NCI-H446 (cell line): Measurements from ENCODE around the gene CCT8.

Experiments
- DNase-seq, 2 experiments: peaks; one replicate each; lab custom pipeline; 2025; lab: John Stamatoyannopoulos, UW

The CCT8 gene, protein sequence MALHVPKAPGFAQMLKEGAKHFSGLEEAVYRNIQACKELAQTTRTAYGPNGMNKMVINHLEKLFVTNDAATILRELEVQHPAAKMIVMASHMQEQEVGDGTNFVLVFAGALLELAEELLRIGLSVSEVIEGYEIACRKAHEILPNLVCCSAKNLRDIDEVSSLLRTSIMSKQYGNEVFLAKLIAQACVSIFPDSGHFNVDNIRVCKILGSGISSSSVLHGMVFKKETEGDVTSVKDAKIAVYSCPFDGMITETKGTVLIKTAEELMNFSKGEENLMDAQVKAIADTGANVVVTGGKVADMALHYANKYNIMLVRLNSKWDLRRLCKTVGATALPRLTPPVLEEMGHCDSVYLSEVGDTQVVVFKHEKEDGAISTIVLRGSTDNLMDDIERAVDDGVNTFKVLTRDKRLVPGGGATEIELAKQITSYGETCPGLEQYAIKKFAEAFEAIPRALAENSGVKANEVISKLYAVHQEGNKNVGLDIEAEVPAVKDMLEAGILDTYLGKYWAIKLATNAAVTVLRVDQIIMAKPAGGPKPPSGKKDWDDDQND

DNA sequence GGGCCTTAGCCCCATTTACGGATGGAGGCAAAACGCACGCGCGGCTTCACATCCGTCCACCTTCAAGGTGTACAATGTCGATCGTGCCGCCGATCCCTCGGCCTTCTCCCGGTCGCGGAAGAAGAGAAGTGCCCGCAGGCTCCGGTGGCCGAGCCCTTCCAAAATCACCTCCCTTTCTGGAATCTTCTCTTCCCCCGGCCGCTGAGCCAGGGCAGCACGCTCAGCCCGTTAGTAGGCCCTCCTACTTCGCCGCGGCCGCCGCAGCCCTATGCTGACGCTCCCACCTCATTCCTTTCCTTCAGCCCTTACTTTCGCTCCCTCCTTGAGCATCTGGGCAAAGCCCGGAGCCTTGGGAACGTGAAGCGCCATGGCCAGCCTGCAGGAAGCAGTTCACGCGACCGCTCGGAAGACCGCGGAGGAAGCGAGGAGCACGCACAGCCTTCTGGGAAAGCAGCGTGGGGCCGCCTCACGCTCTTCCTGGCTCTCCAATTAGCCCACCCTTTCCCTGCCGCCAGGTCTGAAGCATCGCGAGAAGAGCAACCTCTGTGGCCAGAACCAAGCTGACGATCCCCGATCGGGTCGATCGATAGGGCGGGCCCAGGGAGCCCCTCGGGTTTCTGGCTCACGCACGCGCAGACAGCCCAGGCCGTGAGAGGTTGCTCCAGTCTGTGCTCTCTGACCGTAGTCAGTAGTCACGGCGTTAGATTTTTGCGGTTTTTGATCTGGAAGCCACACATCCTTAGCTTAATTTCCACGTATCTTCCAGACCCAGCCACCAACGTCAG lies at the start of gene CCT8:
CCT8 (minus strand) TSS at position 427 of the 785 bp plus-strand sequence; CDS start at position 369, 58 bp downstream.
- peak; percentile 99 to 100 for DNase-seq

DNA sequence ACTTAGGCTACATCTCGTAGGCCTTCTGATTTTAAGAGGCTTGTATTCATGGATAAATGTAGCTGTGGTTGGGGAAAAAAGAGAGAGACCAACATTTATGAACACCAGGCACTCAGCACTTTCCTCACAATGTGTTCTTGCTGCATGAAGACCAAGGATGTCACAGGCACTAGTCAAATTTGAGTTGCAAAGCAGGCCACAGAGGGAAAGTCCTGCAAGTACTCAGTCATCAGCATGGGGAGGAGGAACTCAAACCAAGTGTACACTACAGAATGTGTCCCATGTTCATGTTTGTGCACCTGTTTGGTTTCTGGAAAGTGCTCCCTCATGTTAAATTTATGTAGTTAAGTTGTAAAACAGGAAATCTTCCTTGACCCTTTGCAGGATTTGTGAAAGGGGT lies 48.3 kb upstream of the CCT8 start:
- DNase-seq = no peak

DNA sequence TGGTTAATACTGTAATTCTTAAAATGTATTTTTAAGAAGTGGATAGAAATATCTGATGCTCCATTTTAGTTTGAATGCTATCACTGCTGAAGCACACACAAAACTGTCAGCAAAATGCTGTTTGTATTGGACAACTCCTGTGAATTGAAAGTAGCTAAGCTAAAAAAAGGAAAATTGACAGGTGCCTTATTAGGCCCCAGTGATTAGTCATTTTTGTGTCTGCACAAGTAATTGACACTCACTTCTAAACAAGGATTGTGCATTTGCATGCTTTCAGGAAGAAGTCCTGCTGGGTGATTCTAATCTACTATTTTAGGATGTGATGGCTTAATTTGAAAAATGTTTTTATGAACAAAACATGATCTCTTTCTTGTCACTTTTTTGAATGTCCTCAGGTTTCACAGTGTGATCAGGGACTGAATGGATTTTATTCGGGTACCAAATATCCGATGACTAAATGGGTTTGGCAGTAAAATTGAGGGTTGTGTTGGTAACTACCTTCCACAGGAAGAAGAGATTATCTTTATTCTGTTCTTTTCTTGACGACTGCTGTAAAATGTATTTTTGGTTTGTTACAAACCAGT lies 44.0 kb upstream of the CCT8 start:
- DNase-seq = no peak

DNA sequence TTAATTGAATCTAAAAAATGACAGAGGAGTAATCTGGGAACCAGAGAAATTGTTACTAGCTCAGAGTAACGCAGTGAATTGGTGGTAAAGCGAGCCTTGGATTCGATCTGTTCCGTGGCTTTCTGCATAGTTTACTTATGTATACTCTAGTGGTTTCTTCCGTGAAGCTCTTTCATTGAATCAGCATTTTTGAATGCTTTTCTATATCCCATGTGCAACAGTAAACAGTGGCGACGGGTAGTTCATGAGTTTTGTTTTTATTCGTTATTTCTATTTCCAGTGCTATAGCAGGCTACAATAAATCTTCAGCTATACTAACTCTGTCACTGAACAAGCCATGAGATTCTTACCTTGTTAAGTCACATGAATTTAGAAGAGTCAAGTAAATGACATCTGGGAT lies 42.5 kb upstream of the CCT8 start:
- DNase-seq = no peak

DNA sequence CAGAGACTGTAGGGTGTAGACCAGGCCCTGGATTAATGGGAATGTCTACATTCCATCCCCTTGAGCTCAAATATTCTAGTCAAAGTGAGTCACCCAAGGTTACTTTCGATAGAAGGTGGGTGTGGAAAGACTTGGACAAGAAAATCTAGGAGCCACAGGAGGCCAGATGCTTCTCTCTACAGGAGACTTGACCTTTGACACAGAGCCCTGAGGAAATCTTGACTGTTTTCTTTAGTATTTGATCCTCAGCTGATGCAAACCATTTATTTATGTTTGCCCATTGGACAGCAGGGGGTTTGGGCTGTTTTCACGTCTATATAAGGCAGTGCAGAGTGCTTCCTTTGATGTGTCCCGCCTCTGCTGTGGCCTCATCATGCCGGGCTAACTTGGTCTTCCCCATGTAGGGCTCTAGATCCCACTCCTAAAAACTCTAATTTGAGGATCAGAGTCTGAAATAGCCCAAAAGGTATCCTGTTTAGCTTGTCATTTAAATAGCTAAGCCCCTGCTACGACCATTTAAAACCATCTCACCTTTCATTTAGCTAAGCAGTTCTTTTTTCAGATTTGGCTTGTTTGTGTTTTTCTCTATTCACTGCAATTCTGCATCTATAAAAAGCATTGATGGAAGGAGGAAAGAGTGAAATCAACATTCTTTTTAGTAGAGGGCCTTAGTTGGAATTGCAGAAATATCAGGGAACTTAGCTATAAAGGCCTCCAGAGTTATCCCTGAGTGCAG lies 41.5 kb upstream of the CCT8 start:
- no peak for DNase-seq

DNA sequence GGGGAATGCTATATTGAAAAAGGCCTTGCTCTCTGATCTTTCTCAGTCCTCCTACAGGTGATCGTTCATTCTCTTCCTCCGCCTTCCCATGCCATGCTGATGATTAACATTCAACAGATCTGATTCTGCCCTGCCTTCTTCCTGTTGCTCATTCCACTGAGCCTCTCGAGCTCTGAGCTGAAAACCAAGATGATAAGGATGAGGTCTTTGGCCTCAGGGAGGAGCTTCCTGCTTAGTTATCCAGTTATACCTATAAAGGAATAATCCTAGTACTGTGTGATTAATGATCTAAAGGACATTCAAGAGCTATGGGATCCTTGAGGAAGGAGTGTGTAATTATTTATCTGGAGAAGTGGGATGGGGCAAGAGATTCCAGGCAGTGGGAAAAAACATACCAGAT lies 31.8 kb upstream of the CCT8 start:
- DNase-seq = no peak

DNA sequence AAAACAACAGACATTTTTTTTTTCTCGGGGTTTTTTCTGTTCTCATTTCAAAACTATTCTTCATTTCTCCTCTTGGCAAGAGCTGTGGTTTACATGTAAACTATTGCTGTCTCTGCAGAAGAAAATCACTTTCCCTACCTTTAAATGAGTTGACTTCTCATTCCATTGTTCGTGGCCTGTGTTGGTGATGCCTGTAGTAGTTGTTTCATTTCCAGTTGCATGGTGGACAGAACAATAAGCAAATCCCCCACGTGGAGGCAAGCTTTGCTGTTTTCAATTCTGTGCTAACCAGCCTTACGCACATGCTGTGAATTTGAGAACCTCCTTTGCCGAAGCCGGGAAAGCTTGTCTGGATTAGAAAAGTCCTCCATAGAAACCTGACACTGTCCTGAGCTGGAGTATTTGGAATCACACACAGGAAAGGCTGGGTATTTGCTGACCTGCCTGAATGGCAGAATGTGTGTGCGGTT lies 30.8 kb upstream of the CCT8 start:
- no peak for DNase-seq

DNA sequence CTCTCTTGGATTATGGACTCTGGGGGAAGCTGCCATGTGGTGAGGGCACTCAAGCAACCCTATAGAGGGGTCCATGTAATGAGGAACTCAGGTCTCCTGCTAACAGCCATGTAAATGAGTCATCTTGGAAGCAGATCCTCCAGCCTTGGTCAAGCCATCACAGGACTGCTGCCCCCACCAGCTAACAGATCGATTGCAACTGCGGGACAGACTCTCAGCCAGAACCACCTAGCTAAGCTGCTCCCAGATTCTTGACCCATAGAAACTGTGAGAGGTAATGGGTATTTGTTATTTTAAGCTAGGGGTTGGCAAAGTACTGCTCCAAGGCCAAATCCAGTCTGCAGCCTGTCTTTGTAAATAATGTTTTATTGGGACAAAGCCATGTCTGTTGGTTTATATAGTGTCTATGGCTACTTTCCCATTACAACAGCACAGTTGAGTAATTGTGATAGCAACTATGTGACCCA lies 29.4 kb upstream of the CCT8 start:
- DNase-seq = no peak

DNA sequence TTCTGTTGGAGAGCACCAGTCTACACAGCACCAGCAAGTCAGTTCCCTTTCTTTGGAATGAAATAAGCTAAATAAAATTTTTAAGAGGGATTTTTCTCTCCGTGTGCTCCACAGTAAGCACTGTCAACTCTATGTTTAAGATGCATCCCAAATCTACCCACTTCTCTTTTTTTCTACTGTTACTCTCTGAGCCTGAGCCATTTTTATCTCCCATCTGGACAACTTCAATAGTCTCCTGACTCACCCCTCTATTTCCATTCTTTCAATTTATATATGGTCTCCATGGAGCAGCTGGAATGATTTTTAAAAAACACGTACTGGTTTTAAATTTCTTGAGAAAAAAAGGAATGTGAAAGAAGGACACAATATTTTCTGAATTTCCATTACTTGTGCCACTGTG lies 24.7 kb upstream of the CCT8 start:
- DNase-seq = no peak

DNA sequence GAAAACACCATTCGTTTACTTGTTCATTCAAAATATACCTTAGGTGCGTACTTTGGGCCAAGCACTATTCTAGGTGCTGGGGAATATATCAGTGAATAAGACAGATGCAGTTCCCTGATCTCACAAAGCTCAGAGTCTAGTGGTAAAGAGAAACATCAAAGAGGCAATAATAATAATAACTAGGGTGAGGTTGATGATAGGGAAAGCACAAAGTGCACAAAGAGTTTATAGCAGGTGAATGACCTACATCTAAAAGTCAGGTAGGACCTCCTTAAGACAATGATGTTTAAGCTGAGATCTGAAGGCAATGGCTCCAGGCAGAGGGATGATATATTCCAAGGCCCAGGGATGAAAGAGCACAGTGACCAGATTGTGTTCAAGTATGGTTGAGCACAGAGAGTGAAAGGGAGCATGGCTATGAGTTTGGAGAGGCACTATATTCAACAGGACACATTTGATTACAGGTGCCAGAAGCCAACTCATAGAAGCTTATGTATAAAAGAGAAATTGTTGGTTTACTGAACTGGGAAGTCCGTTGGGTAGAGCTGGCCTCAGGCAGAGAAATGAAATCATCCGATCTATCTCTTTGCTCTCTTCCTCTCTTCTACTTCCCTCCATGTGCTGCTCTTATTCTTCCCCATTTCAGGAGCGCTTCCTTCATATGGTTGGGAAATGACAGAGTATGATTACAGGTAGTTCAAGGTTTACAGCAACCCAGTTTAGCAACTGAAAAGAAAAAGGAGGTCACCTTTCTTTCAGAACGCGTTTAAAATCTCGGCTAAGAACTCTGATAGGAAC lies 23.0 kb upstream of the CCT8 start:
- DNase-seq = no peak

DNA sequence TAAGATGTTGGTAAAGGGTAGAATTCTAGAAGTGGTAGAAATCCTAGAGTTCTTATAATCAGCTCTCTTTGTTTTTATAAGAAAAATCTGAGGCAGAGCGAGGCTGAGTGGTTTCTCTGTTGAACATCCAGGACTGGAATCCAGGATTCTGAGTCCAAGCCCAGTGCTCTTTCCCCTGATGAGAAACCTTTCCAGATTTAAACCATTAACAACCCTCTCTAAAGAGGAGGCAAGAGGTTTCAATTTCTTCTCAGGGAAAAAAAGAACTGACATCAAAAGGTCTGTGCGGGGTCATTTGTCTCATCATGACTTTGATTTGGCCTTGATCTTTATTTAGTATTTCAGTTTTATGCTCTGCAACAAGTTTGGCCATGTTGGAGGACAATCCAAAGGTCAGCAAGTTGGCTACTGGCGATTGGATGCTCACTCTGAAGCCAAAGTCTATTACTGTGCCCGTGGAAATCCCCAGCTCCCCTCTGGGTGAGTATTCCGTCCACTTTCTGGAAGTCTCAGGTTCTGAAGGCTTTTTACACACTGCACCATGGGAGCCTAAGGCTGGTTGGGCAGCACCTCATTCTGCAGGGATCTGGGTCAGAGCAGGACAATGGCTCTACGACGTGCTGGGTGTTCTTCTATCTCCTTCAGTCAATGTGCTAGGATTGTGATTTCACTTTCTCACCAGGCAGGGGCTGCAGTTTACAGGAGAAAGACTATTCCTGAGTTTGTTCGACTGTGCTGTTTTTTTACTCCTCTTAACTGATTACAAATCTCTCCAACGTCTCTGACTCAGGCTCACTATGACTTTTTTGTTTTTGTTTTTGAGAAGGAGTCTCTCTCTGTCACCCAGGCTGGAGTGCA lies 18.9 kb upstream of the CCT8 start:
- no peak for DNase-seq

DNA sequence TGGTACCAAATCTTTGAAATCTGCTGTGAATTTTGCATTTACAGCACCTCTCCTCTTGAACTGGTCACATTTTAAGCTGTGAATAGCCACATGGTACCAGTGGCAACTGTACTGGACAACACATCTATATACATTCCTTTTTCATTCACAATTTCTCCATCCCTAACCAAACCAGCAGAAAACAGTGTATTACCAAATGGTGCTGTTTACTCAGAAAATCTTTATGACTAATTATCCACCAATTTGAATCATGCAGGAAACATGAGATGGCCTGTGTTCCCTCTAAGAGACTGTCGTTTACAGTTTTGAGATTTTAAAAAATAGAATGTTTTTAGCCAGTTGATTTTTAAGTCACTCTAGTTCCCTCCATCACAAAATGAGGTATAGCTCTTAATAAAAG lies 17.6 kb upstream of the CCT8 start:
- no peak for DNase-seq

DNA sequence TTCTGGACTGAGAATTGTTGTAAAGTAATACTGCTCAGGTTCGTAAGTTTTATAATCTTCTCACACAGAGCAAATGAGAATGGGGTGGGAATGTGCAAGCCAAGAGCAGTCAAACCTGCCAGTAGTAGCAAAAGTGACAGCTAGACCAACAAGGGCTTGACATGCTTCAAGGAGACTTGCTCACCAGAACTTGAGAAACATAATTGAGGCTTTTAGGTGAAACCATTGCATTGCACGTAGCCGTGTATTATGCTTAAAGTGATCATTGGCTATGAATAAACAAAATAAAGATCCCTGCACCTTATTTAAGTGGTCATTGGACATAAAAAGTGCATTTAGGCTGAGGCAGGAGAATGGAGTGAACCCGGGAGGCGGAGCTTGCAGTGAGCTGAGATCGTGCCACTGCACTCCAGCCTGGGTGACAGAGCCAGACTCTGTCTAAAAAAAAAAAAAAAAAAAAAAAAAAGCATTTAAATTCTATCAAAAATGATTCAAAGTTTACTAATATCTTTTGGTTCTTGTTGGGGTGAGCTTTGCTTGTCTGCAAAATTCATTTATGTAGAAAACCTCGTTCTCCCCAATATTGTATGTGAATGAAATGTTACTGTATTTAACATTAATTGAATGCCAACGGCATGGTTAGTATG lies 11.8 kb upstream of the CCT8 start:
- no peak for DNase-seq

DNA sequence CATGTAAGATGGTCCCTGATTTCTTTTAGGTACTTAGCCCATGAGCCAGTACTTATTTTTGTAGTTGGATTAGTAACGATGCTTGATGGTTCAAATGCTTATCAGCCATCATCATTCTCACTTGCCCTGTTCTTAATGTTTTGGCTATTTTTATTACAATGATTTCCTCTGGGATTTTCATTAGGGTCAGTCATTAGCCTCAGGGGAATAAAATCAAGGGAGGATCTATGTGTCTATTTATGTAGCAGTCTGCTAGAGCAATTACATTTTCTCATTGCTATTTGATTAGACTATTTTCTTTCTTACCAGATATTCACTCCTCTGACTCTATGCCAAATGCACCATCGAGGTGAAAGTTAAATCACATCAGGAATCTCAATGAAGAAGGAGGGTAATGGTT lies 10.9 kb upstream of the CCT8 start:
- DNase-seq = no peak

DNA sequence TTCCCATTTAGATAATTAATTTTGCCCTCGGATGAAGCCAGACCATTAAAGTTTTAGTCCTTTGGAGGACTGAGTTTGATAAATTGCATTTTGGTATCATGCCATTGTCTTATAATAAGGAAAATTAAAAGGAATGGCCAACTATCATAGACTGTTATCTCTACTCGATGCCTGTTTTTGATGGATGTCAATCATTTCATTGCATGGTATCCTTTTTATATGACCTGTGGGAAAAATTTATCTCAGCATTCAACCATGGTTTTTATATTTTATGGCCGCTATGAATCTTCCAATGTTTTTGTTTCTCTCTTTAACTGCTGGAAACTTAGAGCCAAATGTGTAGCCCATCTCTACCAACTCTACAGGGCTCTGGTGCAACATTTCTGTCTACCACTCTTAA lies 9.9 kb upstream of the CCT8 start:
- DNase-seq = no peak

DNA sequence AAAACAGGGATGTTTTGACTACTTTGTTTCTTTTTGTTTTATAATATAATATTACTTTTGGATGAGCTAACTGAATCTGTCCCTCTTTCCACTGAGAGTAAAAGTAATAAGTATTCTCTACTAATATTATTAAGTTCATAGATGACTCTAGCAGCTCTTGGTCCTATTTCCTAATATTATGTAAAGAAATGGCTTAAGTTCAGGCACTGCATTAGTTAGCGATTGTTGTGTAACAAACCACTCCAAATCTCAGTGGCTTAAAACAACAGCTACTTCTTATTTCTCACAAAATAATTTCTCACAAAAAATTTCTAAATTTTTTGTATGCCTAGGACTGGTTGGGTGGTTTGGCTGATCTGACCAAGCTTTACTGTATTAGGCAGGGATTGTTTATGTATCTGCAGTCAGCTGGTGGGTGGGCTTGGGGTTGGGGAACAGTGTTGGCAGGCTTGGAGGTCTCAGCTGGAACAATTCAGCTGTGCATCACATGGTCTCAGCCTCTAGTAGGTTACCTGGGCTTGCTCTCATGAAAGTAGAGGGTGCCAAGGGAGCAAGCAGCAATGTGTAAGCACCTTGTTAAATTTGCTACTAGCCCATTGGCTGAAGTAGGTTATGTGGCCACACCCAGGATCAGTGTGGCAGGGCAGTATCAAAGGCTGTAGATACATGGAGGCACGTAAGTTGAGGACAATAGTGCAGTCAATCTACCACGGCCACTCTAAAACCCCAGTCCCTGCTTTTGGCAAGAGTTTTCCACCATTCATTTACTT lies 8.8 kb upstream of the CCT8 start:
- DNase-seq = no peak

DNA sequence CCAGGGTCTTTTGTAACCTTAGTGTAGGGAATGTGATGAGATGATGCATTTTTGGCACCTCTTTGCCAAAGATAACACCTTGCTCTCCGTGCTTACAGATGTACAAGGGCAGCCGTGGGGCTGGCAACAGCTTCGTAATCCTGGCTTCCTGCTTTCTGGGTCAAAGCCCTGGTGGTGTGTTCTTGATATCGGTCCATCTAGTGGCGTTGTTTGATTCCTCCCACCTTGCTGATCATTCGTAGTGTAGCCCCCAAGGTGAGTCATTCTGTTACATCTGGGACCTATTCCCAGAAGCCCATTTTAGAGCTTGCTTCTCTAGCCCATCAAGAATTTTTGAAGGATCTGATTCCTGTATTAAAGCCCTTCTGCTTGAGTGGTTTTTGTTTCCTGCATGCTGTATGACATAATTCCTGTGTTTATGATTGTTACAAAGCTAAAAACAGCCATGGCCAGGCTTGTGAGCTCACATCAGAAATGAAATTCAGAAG lies 7.0 kb upstream of the CCT8 start:
- peak in 1 of 2 experiments; percentile 20 for DNase-seq
